NCI-H345 treated with DMSO at 0.1 percent for 48 hours (cell line): ENCODE measurements around the gene FCRL2.

Experiments used
- DNase-seq: peaks from one replicate; lab custom pipeline; 2025; ENCODE audit not compliant: unreplicated experiment; lab: John Stamatoyannopoulos, UW

Gene FCRL2

DNA sequence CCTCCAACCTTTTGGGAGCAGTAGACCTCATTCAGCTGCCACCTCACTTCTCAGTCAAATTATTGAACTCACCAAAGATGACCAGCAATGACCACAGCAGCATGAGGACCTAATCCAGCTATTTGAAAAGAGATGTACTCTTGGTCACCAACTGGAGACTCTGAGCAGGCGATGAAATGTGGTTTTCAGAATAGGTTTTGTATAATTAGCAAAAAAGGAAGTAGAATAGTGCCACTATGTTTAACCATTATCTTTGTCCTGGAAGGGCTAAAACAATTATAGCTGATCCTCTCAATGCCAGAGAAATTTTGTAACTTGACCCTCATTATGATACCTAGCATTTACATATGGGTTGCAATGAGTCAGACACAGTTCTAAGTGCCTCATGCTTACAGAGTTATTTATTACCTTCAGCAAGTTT, at the start of gene FCRL2:
FCRL2 (minus strand) TSS at position 162 of the 421 bp plus-strand sequence; CDS start at position 103, 59 bp downstream.
- DNase-seq: no peak

DNA sequence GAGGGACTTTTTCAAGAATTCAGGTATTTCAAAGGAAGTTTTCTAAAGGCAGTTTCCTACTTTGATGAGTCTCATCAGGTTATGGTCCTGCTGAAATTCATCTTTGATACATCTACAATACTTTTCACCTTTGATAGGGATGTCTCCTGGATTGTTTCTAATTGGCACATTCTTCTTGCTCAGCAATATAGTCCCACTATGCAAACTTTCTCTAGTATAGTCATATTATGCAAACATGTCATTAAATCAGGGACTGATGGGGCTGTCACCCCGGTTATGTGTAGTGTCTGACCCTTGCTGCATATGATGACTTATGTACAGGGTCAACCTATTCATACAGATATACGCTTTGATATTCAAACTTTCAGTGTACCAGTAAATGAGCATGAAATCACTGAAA, 43.4 kb upstream of the FCRL2 start:
- DNase-seq: no peak

GRCh38 chr1:157819896-157820295, 43.0 kb upstream of the FCRL2 start, which contains the start of gene FCRL1:
Gene FCRL1 (minus strand): TSS chr1:157820120. CDS start chr1:157820037, 83 bp downstream.
- no peak for DNase-seq

- no peak for DNase-seq
These were observed 42.3 kb upstream of the FCRL2 start for GRCh38 chr1:157819215-157819614.

DNA sequence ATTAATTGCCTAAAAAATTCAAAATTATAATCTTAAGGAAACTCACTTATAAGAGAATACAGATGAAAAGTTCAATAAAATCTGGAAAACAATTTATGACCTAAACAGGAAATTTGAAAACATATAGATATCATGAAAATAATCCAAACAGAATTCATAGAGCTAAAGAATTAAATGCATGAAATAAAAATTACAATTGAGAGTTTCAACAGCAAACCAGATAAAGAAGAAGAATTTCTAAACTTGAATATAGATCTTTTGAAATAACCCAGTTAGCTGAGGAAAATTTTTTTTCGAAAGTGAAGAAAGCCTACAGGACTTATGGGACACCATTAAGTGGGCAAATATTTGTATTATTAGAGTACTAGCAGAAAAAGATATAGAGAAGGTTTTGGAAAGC, 36.3 kb upstream of the FCRL2 start:
- DNase-seq: no peak

DNA sequence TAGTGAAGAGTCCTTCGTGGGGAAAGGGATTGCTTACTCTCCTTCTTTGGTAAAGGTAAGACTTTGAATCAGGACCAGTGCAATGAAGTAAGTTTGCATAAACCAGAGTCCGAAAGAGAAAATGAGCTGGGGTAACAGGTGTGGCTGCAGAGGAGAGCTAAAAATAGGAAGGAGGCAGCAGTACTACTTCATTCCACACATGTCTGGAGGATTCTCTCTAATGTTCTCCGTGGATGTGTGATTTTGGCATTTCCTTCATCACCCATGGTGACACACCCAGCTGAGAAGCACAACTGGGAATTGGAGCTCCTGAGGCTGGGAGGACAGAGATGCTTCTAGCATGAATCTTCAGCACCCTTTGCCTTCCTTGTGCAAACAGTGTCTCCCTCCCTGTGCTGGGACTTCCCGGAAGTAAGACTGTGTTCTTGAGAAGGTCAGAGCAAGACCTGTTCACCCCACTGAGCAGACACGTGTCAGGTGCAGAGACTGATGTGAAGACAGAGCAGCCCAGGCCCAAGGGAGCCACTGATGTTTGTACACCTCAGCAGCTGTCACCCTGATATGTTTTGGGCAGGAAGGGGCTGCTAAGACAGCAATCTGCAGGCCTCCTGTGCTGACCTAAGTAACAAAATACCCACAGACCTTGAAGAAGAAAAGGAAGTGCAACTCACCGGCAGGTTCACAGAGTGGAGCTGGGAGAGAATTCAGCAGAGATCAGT, 29.7 kb upstream of the FCRL2 start:
- DNase-seq: no peak

DNA sequence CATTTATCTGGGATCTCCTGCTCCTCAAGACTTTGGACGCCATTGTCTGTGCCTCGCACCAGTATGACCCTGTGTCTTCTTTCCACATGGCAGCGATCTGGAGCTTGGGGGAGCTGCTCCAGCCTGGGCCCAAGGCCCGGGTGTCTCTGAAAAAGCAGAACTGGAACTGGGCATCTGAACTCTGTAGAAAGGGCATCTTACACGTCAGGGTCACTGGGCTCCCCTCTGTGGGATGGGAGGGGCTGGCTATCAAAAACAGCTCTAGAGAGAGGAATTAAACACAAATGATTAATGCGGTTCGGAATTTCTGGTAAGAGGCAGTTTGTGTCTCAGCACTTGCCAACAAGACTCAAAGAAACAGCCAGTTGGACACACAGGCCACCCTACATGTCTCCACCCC, 26.9 kb upstream of the FCRL2 start:
- no peak for DNase-seq

GRCh38 chr1:157799996-157800395, 23.1 kb upstream of the FCRL2 start:
- no peak for DNase-seq

GRCh38 chr1:157798211-157798610, 21.3 kb upstream of the FCRL2 start:
- no peak for DNase-seq

DNA sequence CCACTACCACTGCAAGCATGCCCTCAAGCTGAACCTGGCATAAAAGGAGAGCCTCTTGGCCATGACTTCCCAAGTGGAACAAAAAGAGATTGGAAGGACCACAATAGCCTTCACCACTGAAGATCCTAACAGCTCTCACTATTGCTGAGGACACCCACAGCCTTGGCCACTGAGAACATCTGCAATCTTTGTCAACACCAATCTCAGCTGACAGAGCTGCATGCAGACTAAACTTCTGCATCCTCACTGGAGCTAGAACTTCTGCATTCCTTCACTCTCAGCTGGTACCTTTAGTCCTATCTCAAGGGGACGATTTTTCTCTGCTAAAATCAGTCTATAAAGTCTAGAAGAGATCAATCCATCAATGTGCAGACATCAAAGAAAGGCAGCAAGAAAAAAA, 8.3 kb upstream of the FCRL2 start:
- DNase-seq: no peak

- no peak for DNase-seq
These were observed 7.9 kb upstream of the FCRL2 start for GRCh38 chr1:157784801-157785200.

DNA sequence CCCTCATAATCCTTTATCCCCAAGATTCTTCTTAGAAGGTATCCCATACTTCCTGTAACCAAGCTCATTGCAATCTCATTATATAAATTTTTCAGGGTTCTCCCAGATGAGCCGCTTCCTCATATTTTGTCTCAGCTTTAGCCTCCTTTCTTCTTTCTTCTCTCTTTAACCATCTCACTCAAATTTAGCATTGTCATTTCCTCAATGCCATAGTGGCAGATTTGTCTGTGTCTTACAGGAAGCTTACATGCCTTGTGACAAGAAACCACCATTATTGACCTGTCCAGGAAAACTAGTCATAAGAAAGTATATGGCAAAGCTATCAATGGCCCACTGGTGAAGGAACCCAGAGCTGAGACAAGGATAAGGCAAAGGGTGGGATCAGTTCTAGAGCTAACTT, 6.0 kb upstream of the FCRL2 start:
- no peak for DNase-seq

- no peak for DNase-seq
These were observed 4.1 kb upstream of the FCRL2 start for GRCh38 chr1:157781048-157781447.

- DNase-seq: no peak
These were observed 1.6 kb downstream of the FCRL2 start for GRCh38 chr1:157775101-157775870.

DNA sequence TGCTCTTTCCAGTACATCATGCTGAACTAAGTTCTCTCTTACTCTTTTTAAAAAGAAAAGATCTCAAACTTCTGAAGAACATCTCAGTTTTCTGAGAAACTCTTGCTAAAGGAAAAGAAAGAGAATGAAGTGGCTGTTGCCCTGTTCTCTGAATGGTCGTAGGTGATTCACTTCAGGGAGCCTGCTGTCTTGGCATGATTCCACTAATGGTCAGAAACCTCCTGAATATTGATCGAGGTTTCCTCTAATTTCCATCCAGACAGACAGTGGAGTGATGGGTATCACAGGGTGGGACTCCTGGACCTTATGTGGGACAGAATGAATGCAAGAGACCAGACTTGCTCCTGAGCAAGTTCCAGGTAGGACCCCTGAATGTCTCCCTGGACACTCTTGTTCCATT, 2.5 kb downstream of the FCRL2 start:
- no peak for DNase-seq

DNA sequence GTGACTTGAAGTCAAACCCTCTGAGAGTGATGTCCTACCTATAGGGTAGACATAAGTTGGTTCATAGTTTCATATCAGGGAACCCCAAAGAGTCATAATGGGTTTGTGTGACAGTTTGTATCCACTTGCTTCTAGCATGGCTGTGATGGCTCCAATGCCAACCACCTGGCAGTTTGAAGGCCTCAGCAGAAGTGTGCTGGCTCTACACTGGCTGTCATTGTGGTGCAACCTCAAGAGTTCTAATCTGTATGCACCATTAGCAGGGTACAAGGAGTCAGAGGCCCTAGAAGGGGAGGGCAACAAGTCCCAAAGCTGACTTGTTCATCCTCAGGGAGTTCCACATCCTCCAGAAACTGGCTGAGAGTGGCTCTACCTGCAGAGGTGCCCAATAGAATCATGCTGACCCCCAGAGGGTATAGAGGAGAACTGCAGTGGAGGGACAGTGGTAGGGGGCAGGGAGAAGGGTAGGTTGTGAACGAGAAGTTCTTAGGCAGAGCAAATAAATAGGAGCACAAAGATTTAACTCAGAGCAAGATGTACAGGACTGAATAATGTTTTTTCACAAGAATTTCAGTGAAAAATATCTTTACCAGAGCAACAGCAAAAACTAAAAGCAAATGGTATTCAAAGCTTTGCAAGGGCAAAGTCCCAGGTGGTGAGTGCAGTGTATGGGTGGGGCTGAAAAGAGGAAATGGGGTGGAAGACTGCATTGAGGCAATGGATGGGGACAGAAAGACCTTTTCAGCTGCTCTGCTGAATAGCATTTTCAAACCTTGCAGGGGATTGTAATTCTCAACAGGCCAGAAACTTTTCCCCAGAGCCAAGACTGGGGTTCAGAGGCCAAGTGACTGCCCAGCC, 3.2 kb downstream of the FCRL2 start:
- no peak for DNase-seq

DNA sequence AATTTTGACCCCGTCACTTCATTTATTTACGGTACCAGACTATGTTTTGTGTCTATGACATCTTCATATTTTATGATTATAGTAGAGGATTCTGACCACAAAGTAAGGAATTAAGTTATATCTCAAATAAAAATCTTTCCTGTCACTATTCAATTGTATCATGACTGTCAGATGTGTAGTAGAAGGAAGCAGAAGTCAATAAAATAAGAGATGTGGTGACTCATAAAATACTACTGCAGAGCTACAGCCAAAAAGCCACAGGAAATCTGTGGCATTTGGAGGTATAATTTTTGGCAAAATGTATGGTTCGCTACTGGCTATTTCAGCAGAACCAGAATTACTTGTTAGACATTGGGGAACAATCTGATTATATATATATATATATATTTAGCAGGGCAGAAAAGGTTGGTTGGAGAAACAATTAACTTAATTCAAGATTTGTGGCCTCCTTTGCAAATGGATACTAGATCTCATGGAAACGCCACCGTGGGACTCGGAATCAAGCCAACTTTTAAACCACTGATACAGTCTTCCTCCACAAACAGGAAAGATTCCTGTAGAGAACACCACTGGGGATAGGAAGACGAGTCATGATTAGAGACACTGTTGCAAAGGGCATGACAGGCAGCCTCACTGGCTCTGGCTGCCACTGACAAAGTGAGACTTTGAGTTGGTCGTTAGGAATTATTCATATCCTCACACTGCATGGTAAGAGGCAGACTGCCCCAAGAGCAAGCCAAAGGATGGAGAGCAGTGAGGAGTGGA, 5.1 kb downstream of the FCRL2 start:
- no peak for DNase-seq

- no peak for DNase-seq
These were observed 6.4 kb downstream of the FCRL2 start for GRCh38 chr1:157770442-157771043.

GRCh38 chr1:157766792-157767191, 10.1 kb downstream of the FCRL2 start:
- no peak for DNase-seq

DNA sequence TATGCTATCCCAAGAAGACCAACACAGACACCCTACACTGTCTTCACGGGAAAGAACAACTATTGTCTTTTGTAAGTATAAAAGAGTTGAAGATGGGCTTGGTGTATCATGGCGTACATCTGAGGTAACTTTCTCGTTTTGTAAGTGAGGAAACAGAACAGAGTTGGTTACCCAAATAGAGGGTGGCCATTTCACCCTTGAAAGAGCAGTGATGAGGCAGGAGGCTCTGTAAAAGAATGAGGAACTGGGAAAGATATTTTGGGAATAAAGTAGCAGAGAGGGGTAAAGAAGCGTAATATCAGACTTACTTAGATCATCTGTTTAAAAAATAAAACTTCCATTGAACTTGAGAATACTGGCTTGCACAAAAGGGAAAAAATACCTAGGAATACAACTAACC, 18.9 kb downstream of the FCRL2 start:
- no peak for DNase-seq
